ENCODE results near the gene CGNL1. TPM values are rescaled to one million over a fixed set of nuclear protein-coding genes. Genes with fewer than 3 reads are reported as not detected.

CGNL1 gene
- polyA plus RNA-seq, 3 donors: 61.9 to 67.4 (median 65.3) TPM

DNA sequence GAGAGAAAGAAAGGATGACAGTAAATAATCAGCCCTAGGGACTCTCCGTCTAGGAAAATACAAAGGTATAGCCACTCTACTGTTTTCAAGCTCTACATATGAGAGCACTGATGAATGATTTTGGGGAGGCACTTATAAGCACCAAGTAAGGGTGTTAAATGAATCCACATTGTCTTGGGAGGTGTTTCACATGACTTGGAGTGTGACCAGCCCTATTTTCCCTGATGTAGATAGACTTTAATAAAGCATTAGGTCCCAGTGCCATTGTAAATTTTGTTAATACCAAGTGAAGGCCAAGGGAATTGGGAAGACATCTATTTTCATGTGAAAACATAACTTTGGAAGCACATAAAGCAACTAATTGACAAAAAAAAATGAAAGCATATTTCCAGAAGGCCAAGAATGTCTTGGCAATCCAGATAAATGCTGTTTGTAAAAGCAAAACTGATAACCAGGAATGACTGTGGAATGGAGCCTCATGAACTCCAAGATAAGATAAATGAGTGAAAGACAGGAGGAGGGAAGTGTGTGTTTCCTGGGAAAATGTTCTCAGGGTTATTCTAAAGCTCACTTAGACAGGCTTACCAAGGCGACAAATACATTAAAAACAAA is 119.4 kb downstream of the CGNL1 start:
- no peak for DNase-seq

- no peak for DNase-seq
These were observed 120.3 kb downstream of the CGNL1 start for GRCh38 chr15:57496594-57496945.

GRCh38 chr15:57496946-57497869 is 120.9 kb downstream of the CGNL1 start:
- DNase-seq: no peak

GRCh38 chr15:57500256-57500655 is 124.0 kb downstream of the CGNL1 start:
- no peak for DNase-seq

DNA sequence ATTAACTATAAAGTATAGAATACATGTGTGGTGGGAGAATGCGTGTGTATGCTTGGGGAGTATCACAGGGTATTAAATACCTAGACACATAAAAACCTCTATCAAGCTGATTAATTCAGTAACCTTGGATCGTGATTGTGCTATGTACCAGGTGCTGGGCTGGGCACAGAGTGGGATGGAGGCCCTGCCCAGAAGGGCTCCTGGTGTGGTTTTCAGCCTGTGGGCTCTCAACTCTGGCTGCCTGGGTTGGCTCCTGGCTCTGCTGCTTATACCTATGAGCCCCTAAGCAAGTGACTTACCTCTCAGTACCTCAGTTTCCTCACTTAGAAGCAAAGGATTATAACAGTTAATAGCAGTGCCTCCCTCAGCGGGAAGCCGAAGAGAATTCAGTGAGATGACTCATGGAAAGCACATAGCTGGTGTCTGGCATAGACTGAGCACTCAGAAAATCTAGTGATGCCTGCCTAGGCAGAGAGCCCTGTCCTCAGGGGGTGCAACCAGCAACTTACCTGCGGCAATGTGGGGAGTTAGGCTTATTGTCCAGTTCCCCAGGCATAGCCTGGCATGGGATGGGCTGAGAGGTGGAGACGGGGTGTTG is 124.8 kb downstream of the CGNL1 start:
- DNase-seq: no peak

DNA sequence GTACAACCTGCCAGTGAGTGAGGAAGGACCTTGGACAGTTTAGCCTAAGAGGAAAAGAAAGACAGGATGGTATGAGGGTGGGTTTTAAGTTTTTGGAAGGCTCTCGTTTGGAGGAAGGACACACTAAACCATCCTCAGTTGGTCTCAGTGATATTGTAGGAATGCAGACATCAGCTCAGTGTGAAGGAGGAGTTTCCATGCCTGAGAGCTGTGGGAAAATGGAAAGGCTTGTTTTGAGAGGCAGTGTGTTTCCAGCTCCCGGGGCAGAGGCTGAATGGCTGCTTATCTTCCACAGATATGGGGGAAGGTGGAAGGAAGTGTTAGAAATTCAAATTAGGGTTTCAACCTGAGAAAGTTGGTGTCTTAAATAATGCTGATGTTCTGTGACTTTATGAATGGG is 125.8 kb downstream of the CGNL1 start:
- DNase-seq: no peak

- no peak for DNase-seq
These were observed 126.9 kb downstream of the CGNL1 start for GRCh38 chr15:57503051-57503702.

- DNase-seq: peak; percentile 81
These were observed 127.8 kb downstream of the CGNL1 start for GRCh38 chr15:57503911-57504598.

DNA sequence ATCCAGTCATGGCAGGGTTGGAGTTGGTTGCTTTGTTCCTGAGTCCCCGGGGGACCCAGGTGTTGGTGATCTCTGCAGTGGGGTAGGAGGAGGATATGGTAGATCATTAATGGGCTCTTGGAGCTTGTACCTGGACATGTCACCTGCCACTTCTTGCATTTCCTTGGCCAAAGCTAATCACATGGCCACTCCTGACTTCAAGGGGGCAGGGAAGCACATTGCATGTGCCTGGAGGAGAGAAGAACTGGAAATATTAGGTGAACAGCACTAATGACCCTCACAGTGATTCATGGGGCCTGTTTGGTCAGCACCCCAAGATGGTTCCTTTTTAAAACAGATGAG is 128.3 kb downstream of the CGNL1 start:
- DNase-seq: no peak

- DNase-seq: no peak
These were observed 128.9 kb downstream of the CGNL1 start for GRCh38 chr15:57505056-57505715.

- no peak for DNase-seq
These were observed 129.7 kb downstream of the CGNL1 start for GRCh38 chr15:57505949-57506391.

GRCh38 chr15:57506422-57506821 is 130.1 kb downstream of the CGNL1 start:
- DNase-seq: no peak

- no peak for DNase-seq
These were observed 130.8 kb downstream of the CGNL1 start for GRCh38 chr15:57507111-57507510.

DNA sequence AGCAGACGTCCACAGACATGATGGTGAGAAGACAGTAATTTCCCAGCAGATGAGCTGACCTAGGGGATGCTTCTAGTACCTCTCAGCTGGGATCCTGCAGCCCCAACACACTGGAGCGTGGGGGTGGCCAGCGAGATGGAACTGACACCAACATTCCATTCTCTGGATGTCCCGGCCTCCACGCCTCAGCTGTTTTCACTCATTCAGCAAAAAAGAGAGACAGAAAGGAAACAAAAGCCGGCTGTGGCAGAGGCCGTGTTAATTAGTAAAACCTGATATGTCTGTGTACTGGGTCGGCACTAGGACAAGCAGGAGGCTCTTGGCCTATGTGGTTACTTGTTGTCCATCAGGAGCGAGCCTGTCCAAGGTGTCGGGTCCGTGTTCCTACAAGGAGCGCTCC is 132.8 kb downstream of the CGNL1 start:
- DNase-seq: peak; percentile 93

GRCh38 chr15:57509965-57510364 is 133.7 kb downstream of the CGNL1 start:
- DNase-seq: no peak

DNA sequence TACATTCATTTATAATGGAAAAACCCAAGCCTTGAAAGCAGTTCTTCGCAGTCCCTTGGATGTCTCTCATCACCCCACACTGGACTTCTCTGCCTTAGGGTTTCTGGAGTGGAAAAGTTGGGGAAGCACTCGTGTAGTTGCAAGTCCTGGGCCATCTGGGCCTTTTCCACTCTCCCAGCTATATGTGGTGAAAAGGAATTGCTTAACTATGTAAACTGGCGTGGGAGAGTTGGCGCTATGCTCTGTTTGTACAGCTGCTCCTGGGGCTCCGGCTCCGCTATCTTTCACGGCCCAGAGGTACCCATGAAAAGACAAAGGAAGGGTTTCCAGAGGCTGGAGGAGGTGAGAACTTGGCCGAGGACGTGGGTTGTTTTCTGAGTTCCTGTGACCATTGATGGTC is 134.3 kb downstream of the CGNL1 start:
- peak; percentile 68 for DNase-seq

DNA sequence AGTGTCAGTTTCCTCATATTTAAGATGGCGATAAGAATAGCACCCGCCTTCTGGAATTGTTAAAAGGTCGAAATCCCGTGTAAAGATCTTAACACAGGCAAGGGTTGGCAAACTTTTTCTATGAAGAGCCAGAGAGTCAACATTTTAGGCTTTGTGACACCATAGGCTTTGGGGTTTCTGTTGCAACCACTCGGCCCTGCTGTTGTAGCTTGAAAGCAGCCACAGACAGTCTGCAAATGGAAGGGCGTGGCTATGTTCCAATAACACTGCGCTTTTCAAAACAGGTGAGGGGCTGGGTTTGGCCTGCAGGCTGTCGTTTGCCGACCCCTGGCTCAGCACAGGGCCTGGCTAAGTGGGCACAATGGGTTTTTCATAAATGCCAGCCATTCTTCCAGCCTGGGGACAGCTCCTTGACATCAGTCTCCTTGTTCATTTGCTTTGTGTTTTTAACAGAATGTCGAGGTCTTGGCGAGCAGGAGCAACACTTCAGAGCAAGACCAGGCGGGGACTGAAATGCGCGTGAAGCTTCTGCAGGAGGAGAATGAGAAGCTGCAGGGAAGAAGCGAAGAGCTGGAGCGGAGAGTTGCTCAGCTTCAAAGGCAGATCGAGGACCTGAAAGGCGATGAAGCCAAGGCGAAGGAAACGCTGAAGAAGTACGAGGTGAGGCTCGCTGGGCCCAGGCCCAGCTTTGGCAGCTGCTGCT is 140.2 kb downstream of the CGNL1 start:
- no peak for DNase-seq

DNA sequence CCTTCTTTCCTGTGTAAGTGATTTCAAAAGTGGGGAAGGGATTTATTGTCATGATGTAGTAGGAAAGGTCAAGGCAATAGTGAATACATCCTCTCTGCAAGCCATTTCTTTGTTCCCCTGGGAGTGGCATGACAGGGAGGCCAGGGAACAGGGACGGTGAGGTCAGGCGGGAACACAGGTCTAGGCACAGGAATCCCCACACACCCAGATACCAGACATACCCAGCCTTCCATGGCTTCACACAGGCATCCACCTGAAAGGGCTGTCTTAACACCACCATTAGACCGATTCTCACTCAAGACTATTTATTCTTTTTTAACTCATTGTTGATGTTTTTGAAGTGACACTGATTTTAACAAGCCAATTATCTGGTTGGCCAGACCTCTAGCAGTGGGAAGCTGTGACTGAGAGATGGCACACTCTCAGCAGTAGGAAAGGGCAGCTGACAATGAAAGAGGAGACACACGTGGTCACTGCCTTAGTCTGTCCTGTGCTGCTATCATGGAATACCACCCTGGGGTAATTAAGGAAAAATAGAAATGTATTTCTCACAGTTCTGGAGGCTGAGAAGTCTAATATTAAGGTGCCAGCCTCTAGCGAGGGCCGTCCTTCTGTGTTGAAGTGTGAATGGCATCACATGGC is 140.8 kb downstream of the CGNL1 start:
- DNase-seq: no peak

DNA sequence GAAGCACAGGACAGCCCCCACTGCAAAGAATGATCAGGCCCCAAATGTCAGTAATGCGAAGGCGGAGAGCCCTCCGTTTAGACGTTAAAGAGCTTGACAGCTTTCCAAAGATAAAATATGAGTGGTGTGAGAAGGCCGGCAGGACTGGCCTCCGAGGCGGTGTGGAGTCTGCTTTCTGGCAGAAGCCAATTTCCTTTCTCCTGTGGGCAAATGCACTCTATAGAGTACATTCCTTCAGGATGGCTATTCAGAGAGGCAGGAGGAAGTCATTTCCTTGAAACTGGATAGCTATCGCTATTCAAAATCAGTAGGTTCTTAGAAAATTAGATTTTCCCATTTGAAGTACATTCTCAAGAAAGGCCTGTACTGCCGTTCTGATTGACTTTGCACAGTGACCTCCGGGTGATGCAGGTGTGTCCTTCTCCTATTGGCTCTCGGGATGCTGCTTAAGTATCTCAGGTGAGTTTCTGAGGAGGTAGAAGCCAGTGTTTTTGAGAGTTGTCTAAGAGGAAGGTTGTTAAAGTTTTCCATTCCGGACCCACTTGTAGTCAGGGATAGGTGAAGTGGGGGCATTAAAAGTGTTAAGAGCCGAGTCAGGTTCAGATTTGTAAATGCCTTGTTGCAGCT is 142.6 kb downstream of the CGNL1 start:
- no peak for DNase-seq

DNA sequence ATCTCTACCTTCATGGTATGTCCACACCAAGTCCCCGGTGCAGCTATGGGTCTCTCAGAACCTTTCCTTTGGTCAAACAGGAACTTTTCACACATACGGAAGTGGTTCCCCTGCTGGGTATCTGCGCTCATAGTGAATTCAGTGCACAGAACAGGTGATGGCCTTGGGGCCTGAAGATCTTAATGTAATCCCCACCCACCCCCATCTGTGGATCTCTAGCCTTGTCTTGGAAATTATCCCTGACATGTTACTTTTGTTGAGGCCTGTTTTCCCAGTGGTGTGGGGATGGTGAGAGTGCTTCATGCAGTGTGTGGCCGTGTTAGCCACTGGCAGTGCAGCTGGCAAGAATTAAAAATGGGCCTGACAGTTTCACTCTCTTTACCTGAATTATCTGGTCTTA is 143.5 kb downstream of the CGNL1 start:
- DNase-seq: no peak

All from renal pelvis (tissue), 4 donors.